Prostate gland (tissue), 2 donors: ENCODE measurements around the gene CAMK2D. TPM values are rescaled to one million over a fixed set of nuclear protein-coding genes. Genes with fewer than 3 reads are reported as not detected.

Source experiments
- DNase-seq: peaks from one replicate; pipeline ENCODE4 v3.0.0-alpha.2; 2019; ENCODE audit warnings: low spot score
- H3K27ac ChIP-seq, 2 donors: fragments of 200-600 bp; sonication (generic); 2 replicates each; pipeline ENCODE4 v1.5.1; 2017 to 2019
- H3K27me3 ChIP-seq: fragments of 200-600 bp; sonication (generic); replicated peaks from 2 replicates; pipeline ENCODE4 v1.5.1; 2019; ENCODE audit not compliant: insufficient read depth
- H3K36me3 ChIP-seq, 2 donors: fragments of 200-600 bp; sonication (generic); 1 replicate in 1 of 2; 2 replicates in 1 of 2; pipeline versions ENCODE4 v1.5.1 to v1.8.1; 2017 to 2019
- H3K4me1 ChIP-seq: fragments of 200-600 bp; sonication (generic); replicated peaks from 2 replicates; pipeline ENCODE4 v1.5.1; 2019
- H3K4me3 ChIP-seq, 2 donors: fragments of 200-600 bp; sonication (generic); 2 replicates each; pipeline ENCODE4 v1.5.1; 2017 to 2019
- H3K9me3 ChIP-seq: fragments of 200-600 bp; sonication (generic); 2 replicates; pipeline ENCODE4 v1.5.1; 2017
- POLR2A ChIP-seq: fragments of 450-650 bp; IDR thresholded peaks from one replicate; pipeline ENCODE4 v1.6.1; 2016; ENCODE audit warnings: antibody characterized with exemption, mild to moderate bottlenecking
- POLR2AphosphoS5 ChIP-seq: sonication (generic); formaldehyde crosslinking; IDR thresholded peaks from one replicate; pipeline ENCODE4 v1.6.1; 2017; ENCODE audit warnings: antibody characterized with exemption
- WGBS: methylation state at CpG from one replicate; pipeline ENCODE4 v1.1.5; 2018; 5-methylcytosine and 5-hydroxymethylcytosine counted together
- intact Hi-C: fragments of 100-400 bp; cut with DNase I; formaldehyde crosslinking; loops from one replicate; pipeline ENCODE4 v1.14.2; 2022
- total RNA-seq, 2 donors: library from RNA; depleted of rRNA; stranded (reverse); fragments of >200 nt; gene quantifications; one replicate each; pipeline ENCODE4 v1.1.0, GENCODE V29; 2016
- TF ChIP-seq, protein P1 (sequence below), 4 experiments: fragments of 200-600 bp in 2 of 4; fragments of 450-650 bp in 2 of 4; sonication (generic) in 2 of 4; IDR thresholded peaks; 1 replicate in 3 of 4; 2 replicates in 1 of 4; pipeline ENCODE4 v1.5.1; 2016 to 2019; ENCODE audit warnings: antibody characterized with exemption in 4 of 4, mild to moderate bottlenecking in 2 of 4, moderate library complexity in 2 of 4

The CAMK2D gene
- total RNA-seq, 2 donors from 2014 or later = 48.7 to 88.8 TPM

DNA sequence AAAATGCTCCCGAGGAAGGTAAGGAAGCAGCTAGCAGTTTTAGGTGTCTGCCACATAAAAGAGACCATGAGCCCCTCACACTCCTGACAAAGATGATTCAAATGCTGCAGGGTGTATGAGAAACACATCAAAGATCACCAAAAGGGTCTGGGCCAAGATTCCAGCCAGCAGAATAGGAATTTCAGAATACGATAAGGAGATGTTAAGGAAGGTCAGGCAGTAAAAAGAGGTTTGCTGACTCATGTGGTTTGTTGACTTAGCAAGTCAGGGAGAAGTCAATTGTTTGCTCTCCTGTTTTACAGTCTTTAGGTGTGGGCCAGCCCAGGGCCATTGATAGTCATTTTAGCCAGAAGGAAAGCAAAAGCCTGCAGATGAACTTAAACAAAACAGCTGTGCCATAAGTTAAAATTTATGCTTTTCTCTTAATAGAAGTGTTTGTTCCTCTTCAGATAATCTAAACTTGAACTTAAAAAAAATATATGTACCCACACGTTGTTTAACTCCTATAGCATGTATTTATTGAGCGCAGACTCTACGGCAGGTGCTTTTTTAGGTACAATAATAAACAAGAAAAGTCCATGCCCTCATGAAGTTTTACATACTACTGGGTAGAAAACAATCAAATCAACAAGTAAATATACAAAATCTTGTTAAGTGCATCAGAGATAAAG, 115.6 kb downstream of the CAMK2D start:
- TF ChIP-seq, protein P1, sequence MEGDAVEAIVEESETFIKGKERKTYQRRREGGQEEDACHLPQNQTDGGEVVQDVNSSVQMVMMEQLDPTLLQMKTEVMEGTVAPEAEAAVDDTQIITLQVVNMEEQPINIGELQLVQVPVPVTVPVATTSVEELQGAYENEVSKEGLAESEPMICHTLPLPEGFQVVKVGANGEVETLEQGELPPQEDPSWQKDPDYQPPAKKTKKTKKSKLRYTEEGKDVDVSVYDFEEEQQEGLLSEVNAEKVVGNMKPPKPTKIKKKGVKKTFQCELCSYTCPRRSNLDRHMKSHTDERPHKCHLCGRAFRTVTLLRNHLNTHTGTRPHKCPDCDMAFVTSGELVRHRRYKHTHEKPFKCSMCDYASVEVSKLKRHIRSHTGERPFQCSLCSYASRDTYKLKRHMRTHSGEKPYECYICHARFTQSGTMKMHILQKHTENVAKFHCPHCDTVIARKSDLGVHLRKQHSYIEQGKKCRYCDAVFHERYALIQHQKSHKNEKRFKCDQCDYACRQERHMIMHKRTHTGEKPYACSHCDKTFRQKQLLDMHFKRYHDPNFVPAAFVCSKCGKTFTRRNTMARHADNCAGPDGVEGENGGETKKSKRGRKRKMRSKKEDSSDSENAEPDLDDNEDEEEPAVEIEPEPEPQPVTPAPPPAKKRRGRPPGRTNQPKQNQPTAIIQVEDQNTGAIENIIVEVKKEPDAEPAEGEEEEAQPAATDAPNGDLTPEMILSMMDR (IDR thresholded peaks at IDR 0.05) = no peak
- peak; percentile 79 for TF ChIP-seq POLR2AphosphoS5
- TF ChIP-seq POLR2A = no peak
- H3K27me3 ChIP-seq = no peaks in the 10 kb centered on the region
- no peaks in the 10 kb centered on the region for H3K9me3 ChIP-seq
- intact Hi-C loops = no loop called here
- H3K27ac ChIP-seq = peak overlapping the region; percentile 52 to 66
- WGBS = 37% methylated on average over 5 of the region's 5 CpGs
- peaks cover 7% of the 10 kb centered on the region for H3K4me1 ChIP-seq
- peak; percentile 66 for DNase-seq
- H3K36me3 ChIP-seq = no peaks in the 10 kb centered on the region
- H3K4me3 ChIP-seq = no peak overlapping the region

DNA sequence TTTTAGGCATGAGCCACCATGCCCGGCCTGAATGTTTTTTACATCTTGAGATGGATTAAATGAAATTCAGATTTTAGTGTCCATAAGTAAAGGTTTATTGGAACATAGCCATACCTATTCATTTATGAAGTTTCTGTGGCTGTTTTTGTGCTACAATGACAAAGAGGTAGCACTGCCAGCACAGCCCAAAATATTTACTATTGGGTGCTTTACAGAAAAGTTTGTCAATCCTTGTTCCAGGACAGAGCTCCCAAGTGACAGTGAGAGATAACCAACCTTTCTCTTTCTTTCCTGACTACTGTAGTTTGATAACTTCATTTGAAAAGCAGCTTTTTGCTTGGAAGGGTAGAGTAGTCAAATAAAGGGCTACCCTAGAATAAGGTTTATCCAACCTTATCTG, 116.2 kb downstream of the CAMK2D start:
- Histone ChIP-seq H3K36me3 (no peaks in the 10 kb centered on the region), H3K27me3 (no peaks in the 10 kb centered on the region), H3K4me1 (peaks cover 7% of the 10 kb centered on the region), H3K4me3 (no peak overlapping the region), H3K9me3 (no peaks in the 10 kb centered on the region), H3K27ac (peak overlapping the region; percentile 52 to 66)
- no peak for DNase-seq
- intact Hi-C loops = no loop called here
- 84% methylated on average over 1 of the region's 1 CpG for WGBS
- TF ChIP-seq, protein P1 (IDR thresholded peaks at IDR 0.05) = no peak
- TF ChIP-seq POLR2AphosphoS5 = no peak
- TF ChIP-seq POLR2A = no peak

DNA sequence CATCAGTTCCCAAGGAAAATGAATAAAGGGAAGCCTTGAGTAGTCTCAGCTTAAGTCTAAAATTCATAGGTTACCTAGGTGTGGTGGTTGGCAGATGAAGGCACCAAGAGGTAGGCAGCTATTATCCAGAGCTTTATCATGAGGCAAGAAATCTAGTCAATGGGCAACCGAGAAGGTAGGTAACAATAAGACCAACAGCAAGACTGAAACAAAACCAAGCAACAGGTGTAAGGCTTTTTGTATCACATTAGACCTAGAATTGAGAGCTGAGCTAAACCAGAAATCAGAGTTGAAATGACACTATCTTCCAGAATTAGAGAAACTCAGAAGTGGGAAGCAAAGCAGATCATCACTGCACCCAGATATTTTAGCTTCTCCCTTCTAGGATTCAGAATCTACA, 117.1 kb downstream of the CAMK2D start:
- Histone ChIP-seq H3K36me3 (no peaks in the 10 kb centered on the region), H3K9me3 (no peaks in the 10 kb centered on the region), H3K27me3 (no peaks in the 10 kb centered on the region), H3K27ac (no peak overlapping the region), H3K4me1 (peaks cover 7% of the 10 kb centered on the region), H3K4me3 (no peak overlapping the region)
- TF ChIP-seq POLR2AphosphoS5 (no peak), POLR2A (no peak)
- TF ChIP-seq, protein P1 (IDR thresholded peaks at IDR 0.05) = no peak
- no peak for DNase-seq
- 94% methylated on average over 1 of the region's 1 CpG for WGBS
- intact Hi-C loops = no loop called here

DNA sequence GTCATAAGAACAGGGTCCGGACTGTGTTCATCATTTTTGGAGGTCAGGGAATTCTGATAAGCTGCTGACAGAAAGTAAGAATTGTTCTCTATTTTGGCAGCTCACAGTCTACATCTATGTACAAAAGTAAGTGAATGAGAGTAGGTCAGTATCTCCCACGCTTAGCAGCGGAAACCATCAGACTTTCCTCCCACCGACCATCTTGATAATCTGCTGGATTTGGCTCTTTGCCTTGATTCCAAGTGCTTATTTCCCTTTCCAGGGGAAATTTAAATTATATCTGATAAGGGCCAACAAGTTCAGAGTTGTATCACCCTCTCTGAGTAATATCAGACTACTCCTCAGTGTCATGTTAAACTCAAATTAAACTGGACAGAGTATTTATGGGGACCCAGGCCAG, 118.0 kb downstream of the CAMK2D start:
- Histone ChIP-seq H3K27ac (no peak overlapping the region), H3K4me1 (peaks cover 7% of the 10 kb centered on the region), H3K4me3 (no peak overlapping the region), H3K27me3 (no peaks in the 10 kb centered on the region), H3K9me3 (no peaks in the 10 kb centered on the region), H3K36me3 (no peaks in the 10 kb centered on the region)
- intact Hi-C loops = no loop called here
- TF ChIP-seq POLR2A = no peak
- TF ChIP-seq, protein P1 (IDR thresholded peaks at IDR 0.05) = no peak
- TF ChIP-seq POLR2AphosphoS5 = no peak
- no peak for DNase-seq
- WGBS = 74% methylated on average over 4 of the region's 4 CpGs

DNA sequence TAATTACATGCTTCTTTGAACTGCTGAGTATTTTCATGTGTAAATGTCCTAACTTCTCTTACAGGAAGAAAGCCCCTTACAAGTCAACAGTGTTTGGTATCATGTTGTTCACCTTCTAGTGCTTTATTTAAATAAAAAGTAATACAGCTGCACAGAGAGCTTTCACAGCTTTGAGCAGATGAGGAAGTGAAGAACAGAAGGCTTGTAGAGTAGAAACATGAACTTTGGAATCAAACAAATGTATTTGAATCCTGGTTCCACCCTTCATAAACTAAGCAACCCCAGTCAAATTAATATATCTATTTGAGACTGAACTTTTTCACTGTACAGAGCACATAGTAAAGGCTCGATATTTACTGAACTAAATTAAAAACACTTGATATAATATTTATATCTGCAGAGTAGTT, 120.5 kb downstream of the CAMK2D start:
- no peaks in the 10 kb centered on the region for H3K9me3 ChIP-seq
- DNase-seq = no peak
- no peaks in the 10 kb centered on the region for H3K36me3 ChIP-seq
- no peaks in the 10 kb centered on the region for H3K27me3 ChIP-seq
- no peak overlapping the region for H3K4me3 ChIP-seq
- no peaks in the 10 kb centered on the region for H3K4me1 ChIP-seq
- no peak overlapping the region for H3K27ac ChIP-seq
- TF ChIP-seq, protein P1 (IDR thresholded peaks at IDR 0.05) = no peak
- TF ChIP-seq POLR2AphosphoS5 (no peak), POLR2A (no peak)
- intact Hi-C loops = no loop called here
- 77% methylated on average over 1 of the region's 1 CpG for WGBS
